BLaER1 (cell line): ENCODE measurements around the gene AUTS2.

ENCODE experiments used
- H3K27ac ChIP-seq: shearing (Covaris generic); formaldehyde crosslinking; 2 replicates; pipeline ENCODE4 v1.8.1; 2022
- H3K27me3 ChIP-seq: shearing (Covaris generic); formaldehyde crosslinking; 2 replicates; pipeline ENCODE4 v1.8.1; 2022
- H3K36me3 ChIP-seq: shearing (Covaris generic); formaldehyde crosslinking; 2 replicates; pipeline ENCODE4 v1.8.1; 2022
- H3K4me1 ChIP-seq: shearing (Covaris generic); formaldehyde crosslinking; 2 replicates; pipeline ENCODE4 v1.8.1; 2022
- H3K4me2 ChIP-seq: shearing (Covaris generic); formaldehyde crosslinking; 2 replicates; pipeline ENCODE4 v1.8.1; 2022
- H3K4me3 ChIP-seq: shearing (Covaris generic); formaldehyde crosslinking; 2 replicates; pipeline ENCODE4 v1.8.1; 2022
- H3K9ac ChIP-seq: shearing (Covaris generic); formaldehyde crosslinking; 2 replicates; pipeline ENCODE4 v1.8.1; 2022
- H3K9me3 ChIP-seq: shearing (Covaris generic); formaldehyde crosslinking; 2 replicates; pipeline ENCODE4 v1.8.1; 2022
- H4K20me1 ChIP-seq: shearing (Covaris generic); formaldehyde crosslinking; 2 replicates; pipeline ENCODE4 v1.8.1; 2022
- Cebpa-rat ChIP-seq: shearing (Covaris generic); IDR thresholded peaks from 2 replicates; pipeline ENCODE4 v1.8.1; 2022

AUTS2 gene

GRCh38 chr7:70694971-70695794, 1096.9 kb downstream of the AUTS2 start:
- H3K27ac ChIP-seq, result peak overlapping the region; percentile 96
- peak overlapping the region; percentile 82 for H3K4me3 ChIP-seq
- TF ChIP-seq Cebpa-rat, result no peak
- peaks cover 52% of the 10 kb centered on the region for H4K20me1 ChIP-seq
- peaks cover 18% of the 10 kb centered on the region for H3K36me3 ChIP-seq
- H3K9ac ChIP-seq, result peak overlapping the region; percentile 94
- H3K9me3 ChIP-seq, result no peaks in the 10 kb centered on the region
- peak overlapping the region; percentile 86 for H3K4me2 ChIP-seq
- H3K4me1 ChIP-seq, result peaks cover 56% of the 10 kb centered on the region
- H3K27me3 ChIP-seq, result no peaks in the 10 kb centered on the region

- no peak for TF ChIP-seq Cebpa-rat
- H4K20me1 ChIP-seq, result peaks cover 58% of the 10 kb centered on the region
Measured at GRCh38 chr7:70695795-70696083, 1097.5 kb downstream of the AUTS2 start.

GRCh38 chr7:70696201-70696754, 1098.0 kb downstream of the AUTS2 start:
- Histone ChIP-seq H3K27ac (peak overlapping the region; percentile 96), H3K27me3 (no peaks in the 10 kb centered on the region), H3K4me2 (peak overlapping the region; percentile 86), H3K36me3 (peaks cover 28% of the 10 kb centered on the region), H3K9ac (peak overlapping the region; percentile 94), H3K4me3 (peak overlapping the region; percentile 82), H4K20me1 (peaks cover 63% of the 10 kb centered on the region), H3K9me3 (no peaks in the 10 kb centered on the region), H3K4me1 (peaks cover 60% of the 10 kb centered on the region)
- TF ChIP-seq Cebpa-rat, result no peak

More at GRCh38 chr7:70695795-70696083, 1097.5 kb downstream of the AUTS2 start:
- Histone ChIP-seq H3K9ac (peak overlapping the region; percentile 94), H3K4me1 (peaks cover 56% of the 10 kb centered on the region), H3K4me3 (peak overlapping the region; percentile 82), H3K27ac (peak overlapping the region; percentile 96), H3K27me3 (no peaks in the 10 kb centered on the region), H3K36me3 (peaks cover 23% of the 10 kb centered on the region), H3K9me3 (no peaks in the 10 kb centered on the region), H3K4me2 (peak overlapping the region; percentile 86)

- peaks cover 78% of the 10 kb centered on the region for H4K20me1 ChIP-seq
- peak overlapping the region; percentile 94 for H3K9ac ChIP-seq
- H3K27me3 ChIP-seq, result no peaks in the 10 kb centered on the region
- no peaks in the 10 kb centered on the region for H3K9me3 ChIP-seq
- TF ChIP-seq Cebpa-rat, result no peak
- H3K4me2 ChIP-seq, result peak overlapping the region; percentile 86
- H3K4me3 ChIP-seq, result peak overlapping the region; percentile 82
- peaks cover 49% of the 10 kb centered on the region for H3K36me3 ChIP-seq
- H3K27ac ChIP-seq, result no peak overlapping the region
- peaks cover 67% of the 10 kb centered on the region for H3K4me1 ChIP-seq
Measured at GRCh38 chr7:70698219-70698832, 1100.1 kb downstream of the AUTS2 start.

- Histone ChIP-seq H3K4me2 (peak overlapping the region; percentile 86), H3K9ac (peak overlapping the region; percentile 57; the same call in 1 of the 2 replicates), H3K27me3 (no peaks in the 10 kb centered on the region), H3K36me3 (peaks cover 58% of the 10 kb centered on the region), H4K20me1 (peaks cover 86% of the 10 kb centered on the region), H3K4me3 (peak overlapping the region; percentile 82; the same call in 1 of the 2 replicates), H3K9me3 (no peaks in the 10 kb centered on the region), H3K4me1 (peaks cover 73% of the 10 kb centered on the region), H3K27ac (0 out of 2 replicates have a peak overlapping the region, but pooled peaks have one; percentile 11)
- no peak for TF ChIP-seq Cebpa-rat
Measured at GRCh38 chr7:70699271-70699670, 1101.0 kb downstream of the AUTS2 start.

- peaks cover 69% of the 10 kb centered on the region for H3K36me3 ChIP-seq
- H3K4me3 ChIP-seq, result peak overlapping the region; percentile 82
- H3K27ac ChIP-seq, result peak overlapping the region; percentile 11; the same call in 1 of the 2 replicates
- H3K4me2 ChIP-seq, result peak overlapping the region; percentile 86
- TF ChIP-seq Cebpa-rat, result no peak
- no peaks in the 10 kb centered on the region for H3K27me3 ChIP-seq
- H4K20me1 ChIP-seq, result peaks cover 96% of the 10 kb centered on the region
- H3K9ac ChIP-seq, result peak overlapping the region; percentile 57; the same call in 1 of the 2 replicates
- peaks cover 84% of the 10 kb centered on the region for H3K4me1 ChIP-seq
- no peaks in the 10 kb centered on the region for H3K9me3 ChIP-seq
Measured at GRCh38 chr7:70700055-70700940, 1102.0 kb downstream of the AUTS2 start.

- peaks cover 100% of the 10 kb centered on the region for H4K20me1 ChIP-seq
- peak overlapping the region; percentile 57; the same call in 1 of the 2 replicates for H3K9ac ChIP-seq
Measured at GRCh38 chr7:70700941-70701425, 1102.7 kb downstream of the AUTS2 start.

GRCh38 chr7:70701477-70701876, 1103.2 kb downstream of the AUTS2 start:
- peak overlapping the region; percentile 57; the same call in 1 of the 2 replicates for H3K9ac ChIP-seq
- peaks cover 96% of the 10 kb centered on the region for H3K4me1 ChIP-seq

More at GRCh38 chr7:70700941-70701425, 1102.7 kb downstream of the AUTS2 start:
- TF ChIP-seq Cebpa-rat, result no peak
- Histone ChIP-seq H3K27me3 (no peaks in the 10 kb centered on the region), H3K4me2 (peak overlapping the region; percentile 86), H3K36me3 (peaks cover 75% of the 10 kb centered on the region), H3K27ac (peak overlapping the region; percentile 11), H3K9me3 (no peaks in the 10 kb centered on the region), H3K4me3 (peak overlapping the region; percentile 82; the same call in 1 of the 2 replicates), H3K4me1 (peaks cover 91% of the 10 kb centered on the region)

GRCh38 chr7:70701991-70702390, 1103.7 kb downstream of the AUTS2 start:
- no peaks in the 10 kb centered on the region for H3K9me3 ChIP-seq
- peaks cover 100% of the 10 kb centered on the region for H4K20me1 ChIP-seq
- no peak overlapping the region for H3K9ac ChIP-seq
- H3K36me3 ChIP-seq, result peaks cover 86% of the 10 kb centered on the region
- H3K4me2 ChIP-seq, result peak overlapping the region; percentile 86
- H3K4me1 ChIP-seq, result peaks cover 99% of the 10 kb centered on the region
- H3K4me3 ChIP-seq, result no peak overlapping the region
- TF ChIP-seq Cebpa-rat, result no peak
- H3K27me3 ChIP-seq, result no peaks in the 10 kb centered on the region
- no peak overlapping the region; the same call in 1 of the 2 replicates for H3K27ac ChIP-seq

More at GRCh38 chr7:70701477-70701876, 1103.2 kb downstream of the AUTS2 start:
- Histone ChIP-seq H3K36me3 (peaks cover 80% of the 10 kb centered on the region), H4K20me1 (peaks cover 100% of the 10 kb centered on the region), H3K4me3 (no peak overlapping the region), H3K27me3 (no peaks in the 10 kb centered on the region), H3K9me3 (no peaks in the 10 kb centered on the region), H3K4me2 (peak overlapping the region; percentile 86), H3K27ac (peak overlapping the region; percentile 11)
- TF ChIP-seq Cebpa-rat, result no peak
